ENCODE measurements around the gene C1orf226.

DNA sequence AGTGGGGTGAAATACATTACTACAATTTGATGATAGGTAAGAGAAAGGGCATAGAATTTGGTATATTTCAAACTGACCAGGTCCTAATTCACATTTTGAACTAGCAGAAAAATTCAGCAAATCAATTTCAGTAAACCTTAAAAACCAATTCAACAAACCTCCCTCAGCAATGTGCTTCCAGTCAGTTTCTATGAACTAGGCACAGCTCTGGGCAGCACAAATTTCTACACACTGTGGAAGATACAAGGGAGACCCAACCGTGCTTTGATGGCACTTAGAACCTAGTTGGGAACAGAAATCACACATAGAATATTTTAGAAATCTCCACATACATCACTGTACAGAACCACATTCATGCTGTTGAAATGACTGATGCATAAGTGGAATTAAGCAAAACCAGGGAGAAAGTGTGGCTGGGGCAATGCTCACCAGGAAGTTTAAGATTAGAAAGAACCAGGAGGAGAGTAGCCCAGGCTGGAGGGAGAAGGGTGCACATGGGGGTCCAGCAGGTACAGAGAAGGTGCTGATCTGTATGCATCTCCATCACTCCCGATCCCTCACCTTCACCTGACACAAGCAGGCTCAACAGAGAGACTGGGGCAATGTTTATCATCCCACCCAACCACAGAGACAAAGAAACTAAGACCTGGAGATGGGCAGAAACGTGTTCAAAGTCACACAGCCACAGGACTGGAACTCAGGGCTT lies 14.8 kb downstream of the C1orf226 start:
- TF ChIP-seq, protein P1, sequence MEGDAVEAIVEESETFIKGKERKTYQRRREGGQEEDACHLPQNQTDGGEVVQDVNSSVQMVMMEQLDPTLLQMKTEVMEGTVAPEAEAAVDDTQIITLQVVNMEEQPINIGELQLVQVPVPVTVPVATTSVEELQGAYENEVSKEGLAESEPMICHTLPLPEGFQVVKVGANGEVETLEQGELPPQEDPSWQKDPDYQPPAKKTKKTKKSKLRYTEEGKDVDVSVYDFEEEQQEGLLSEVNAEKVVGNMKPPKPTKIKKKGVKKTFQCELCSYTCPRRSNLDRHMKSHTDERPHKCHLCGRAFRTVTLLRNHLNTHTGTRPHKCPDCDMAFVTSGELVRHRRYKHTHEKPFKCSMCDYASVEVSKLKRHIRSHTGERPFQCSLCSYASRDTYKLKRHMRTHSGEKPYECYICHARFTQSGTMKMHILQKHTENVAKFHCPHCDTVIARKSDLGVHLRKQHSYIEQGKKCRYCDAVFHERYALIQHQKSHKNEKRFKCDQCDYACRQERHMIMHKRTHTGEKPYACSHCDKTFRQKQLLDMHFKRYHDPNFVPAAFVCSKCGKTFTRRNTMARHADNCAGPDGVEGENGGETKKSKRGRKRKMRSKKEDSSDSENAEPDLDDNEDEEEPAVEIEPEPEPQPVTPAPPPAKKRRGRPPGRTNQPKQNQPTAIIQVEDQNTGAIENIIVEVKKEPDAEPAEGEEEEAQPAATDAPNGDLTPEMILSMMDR (IDR thresholded peaks at IDR 0.05), result no peak
- no peak for TF ChIP-seq ZFX (IDR thresholded peaks at IDR 0.05; ENCODE audit: borderline replicate concordance)

Measured in 22Rv1 (cell line).